ENCODE data around the gene TENM3.

TENM3 gene

GRCh38 chr4:182291175-182291574 lies 48.0 kb downstream of the TENM3 start:
- no peak for DNase-seq

GRCh38 chr4:182291597-182292270 lies 48.5 kb downstream of the TENM3 start:
- no peak for DNase-seq

GRCh38 chr4:182292612-182293011 lies 49.4 kb downstream of the TENM3 start:
- DNase-seq: no peak

- no peak for DNase-seq
Measured at GRCh38 chr4:182293691-182294255, 50.6 kb downstream of the TENM3 start.

GRCh38 chr4:182294451-182294850 lies 51.2 kb downstream of the TENM3 start:
- no peak for DNase-seq

- DNase-seq: peak; percentile 43
Measured at GRCh38 chr4:182297659-182298058, 54.5 kb downstream of the TENM3 start.

- no peak for DNase-seq
Measured at GRCh38 chr4:182301736-182302135, 58.5 kb downstream of the TENM3 start.

- no peak for DNase-seq
Measured at GRCh38 chr4:182303847-182304246, 60.6 kb downstream of the TENM3 start.

GRCh38 chr4:182306792-182307507 lies 63.7 kb downstream of the TENM3 start:
- DNase-seq: no peak

- DNase-seq: peak; percentile 92
Measured at GRCh38 chr4:182307746-182308145, 64.5 kb downstream of the TENM3 start.

- no peak for DNase-seq
Measured at GRCh38 chr4:182309877-182310276, 66.7 kb downstream of the TENM3 start.

GRCh38 chr4:182310316-182310715 lies 67.1 kb downstream of the TENM3 start:
- DNase-seq: no peak

GRCh38 chr4:182310962-182311361 lies 67.8 kb downstream of the TENM3 start:
- no peak for DNase-seq

- no peak for DNase-seq
Measured at GRCh38 chr4:182314537-182314936, 71.3 kb downstream of the TENM3 start.

GRCh38 chr4:182318256-182318655 lies 75.1 kb downstream of the TENM3 start:
- no peak for DNase-seq

GRCh38 chr4:182320092-182320491 lies 76.9 kb downstream of the TENM3 start:
- DNase-seq: no peak

GRCh38 chr4:182320580-182320979 lies 77.4 kb downstream of the TENM3 start:
- DNase-seq: no peak

- DNase-seq: no peak
Measured at GRCh38 chr4:182324282-182324681, 81.1 kb downstream of the TENM3 start.

- no peak for DNase-seq
Measured at GRCh38 chr4:182325397-182325796, 82.2 kb downstream of the TENM3 start.

- no peak for DNase-seq
Measured at GRCh38 chr4:182325848-182326255, 82.7 kb downstream of the TENM3 start.

GRCh38 chr4:182328505-182328904 lies 85.3 kb downstream of the TENM3 start:
- DNase-seq: no peak

GRCh38 chr4:182337366-182337765 lies 94.2 kb downstream of the TENM3 start:
- DNase-seq: no peak

GRCh38 chr4:182338063-182338462 lies 94.9 kb downstream of the TENM3 start:
- peak; percentile 27 for DNase-seq

GRCh38 chr4:182338746-182339145 lies 95.5 kb downstream of the TENM3 start:
- DNase-seq: no peak
